ENCODE data around the gene FMNL1. TPM values are rescaled to one million over a fixed set of nuclear protein-coding genes. Genes with fewer than 3 reads are reported as not detected.
A peak's percentile ranks its signal among the peaks of the same experiment; 100 is the strongest.
"Not testable (repeated sequence)": the region's sequence is repeated elsewhere in the genome, so short reads cannot be mapped to it uniquely, and the experiment has no call there.

Gene FMNL1
- total RNA-seq, 4 donors from 2014 or later: 9.3 to 45.4 (median 15.8) TPM

DNA sequence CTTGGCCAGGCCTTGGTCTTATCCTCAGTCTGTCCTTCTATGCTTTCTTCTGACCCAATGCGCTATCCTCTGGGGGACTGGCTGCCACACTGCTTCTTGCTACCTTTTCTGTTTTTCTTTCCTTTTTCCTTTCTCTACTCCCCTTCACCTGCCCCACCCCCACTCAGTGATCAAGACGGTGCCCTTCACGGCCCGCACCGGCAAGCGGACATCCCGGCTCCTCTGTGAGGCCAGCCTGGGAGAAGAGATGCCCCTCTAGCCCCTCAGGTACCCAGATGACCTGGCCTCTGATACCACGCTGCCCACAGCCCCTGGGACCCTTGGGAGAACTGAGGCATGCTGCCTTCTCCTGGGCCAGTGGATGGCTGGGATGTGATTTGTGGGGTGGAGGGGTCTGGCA is 24.7 kb downstream of the FMNL1 start:
- DNase-seq: no peak
- TF ChIP-seq, protein P1, sequence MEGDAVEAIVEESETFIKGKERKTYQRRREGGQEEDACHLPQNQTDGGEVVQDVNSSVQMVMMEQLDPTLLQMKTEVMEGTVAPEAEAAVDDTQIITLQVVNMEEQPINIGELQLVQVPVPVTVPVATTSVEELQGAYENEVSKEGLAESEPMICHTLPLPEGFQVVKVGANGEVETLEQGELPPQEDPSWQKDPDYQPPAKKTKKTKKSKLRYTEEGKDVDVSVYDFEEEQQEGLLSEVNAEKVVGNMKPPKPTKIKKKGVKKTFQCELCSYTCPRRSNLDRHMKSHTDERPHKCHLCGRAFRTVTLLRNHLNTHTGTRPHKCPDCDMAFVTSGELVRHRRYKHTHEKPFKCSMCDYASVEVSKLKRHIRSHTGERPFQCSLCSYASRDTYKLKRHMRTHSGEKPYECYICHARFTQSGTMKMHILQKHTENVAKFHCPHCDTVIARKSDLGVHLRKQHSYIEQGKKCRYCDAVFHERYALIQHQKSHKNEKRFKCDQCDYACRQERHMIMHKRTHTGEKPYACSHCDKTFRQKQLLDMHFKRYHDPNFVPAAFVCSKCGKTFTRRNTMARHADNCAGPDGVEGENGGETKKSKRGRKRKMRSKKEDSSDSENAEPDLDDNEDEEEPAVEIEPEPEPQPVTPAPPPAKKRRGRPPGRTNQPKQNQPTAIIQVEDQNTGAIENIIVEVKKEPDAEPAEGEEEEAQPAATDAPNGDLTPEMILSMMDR (IDR thresholded peaks at IDR 0.05): no peak
- TF ChIP-seq POLR2A (IDR thresholded peaks at IDR 0.05): no peak
- no peak overlapping the region for H3K4me3 ChIP-seq
- H3K27ac ChIP-seq: peak overlapping the region in 1 of 4 donors; percentile 89
- no peaks in the 10 kb centered on the region for H3K36me3 ChIP-seq
- peaks cover 0 to 4% of the 10 kb centered on the region in 2 donors for H3K27me3 ChIP-seq
- peaks cover 0 to 38% (median 8%) of the 10 kb centered on the region in 4 donors for H3K4me1 ChIP-seq
- H3K9me3 ChIP-seq: no peaks in the 10 kb centered on the region

DNA sequence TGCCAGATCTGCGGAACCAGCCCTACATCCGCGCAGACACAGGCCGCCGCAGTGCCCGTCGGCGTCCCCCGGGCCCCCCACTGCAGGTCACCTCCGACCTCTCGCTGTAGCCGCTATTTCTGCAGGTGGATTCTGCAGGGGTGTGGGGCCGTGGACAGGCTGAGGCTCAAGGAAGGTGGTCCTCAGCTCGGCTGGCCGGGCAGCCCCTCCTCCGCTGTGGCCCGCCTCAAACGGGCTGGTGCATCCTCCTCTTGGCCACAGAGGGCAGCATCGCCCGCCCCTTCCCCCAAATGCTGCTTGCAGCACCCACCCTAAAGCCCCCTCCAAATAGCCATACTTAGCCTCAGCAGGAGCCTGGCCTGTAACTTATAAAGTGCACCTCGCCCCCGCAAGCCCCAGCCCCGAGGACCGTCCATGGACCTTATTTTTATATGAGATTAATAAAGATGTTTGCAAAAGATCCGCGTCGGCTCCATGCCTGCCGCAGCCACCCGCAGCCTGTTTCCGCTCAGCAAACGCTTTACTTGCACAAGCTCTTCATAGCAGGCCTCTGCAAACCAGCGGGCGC is 25.3 kb downstream of the FMNL1 start:
- Histone ChIP-seq H3K9me3 (no peaks in the 10 kb centered on the region), H3K36me3 (no peaks in the 10 kb centered on the region), H3K27ac (peak overlapping the region; percentile 86 to 96 (median 88)), H3K4me3 (peak overlapping the region; percentile 57 to 83 (median 70)), H3K27me3 (no peaks in the 10 kb centered on the region), H3K4me1 (peaks cover 0 to 36% (median 8%) of the 10 kb centered on the region in 4 donors)
- TF ChIP-seq, protein P1 (IDR thresholded peaks at IDR 0.05): peak; percentile 25 to 48 (median 32)
- no peak for TF ChIP-seq POLR2A (IDR thresholded peaks at IDR 0.05)
- DNase-seq: peak; percentile 58 to 69 (median 59)

DNA sequence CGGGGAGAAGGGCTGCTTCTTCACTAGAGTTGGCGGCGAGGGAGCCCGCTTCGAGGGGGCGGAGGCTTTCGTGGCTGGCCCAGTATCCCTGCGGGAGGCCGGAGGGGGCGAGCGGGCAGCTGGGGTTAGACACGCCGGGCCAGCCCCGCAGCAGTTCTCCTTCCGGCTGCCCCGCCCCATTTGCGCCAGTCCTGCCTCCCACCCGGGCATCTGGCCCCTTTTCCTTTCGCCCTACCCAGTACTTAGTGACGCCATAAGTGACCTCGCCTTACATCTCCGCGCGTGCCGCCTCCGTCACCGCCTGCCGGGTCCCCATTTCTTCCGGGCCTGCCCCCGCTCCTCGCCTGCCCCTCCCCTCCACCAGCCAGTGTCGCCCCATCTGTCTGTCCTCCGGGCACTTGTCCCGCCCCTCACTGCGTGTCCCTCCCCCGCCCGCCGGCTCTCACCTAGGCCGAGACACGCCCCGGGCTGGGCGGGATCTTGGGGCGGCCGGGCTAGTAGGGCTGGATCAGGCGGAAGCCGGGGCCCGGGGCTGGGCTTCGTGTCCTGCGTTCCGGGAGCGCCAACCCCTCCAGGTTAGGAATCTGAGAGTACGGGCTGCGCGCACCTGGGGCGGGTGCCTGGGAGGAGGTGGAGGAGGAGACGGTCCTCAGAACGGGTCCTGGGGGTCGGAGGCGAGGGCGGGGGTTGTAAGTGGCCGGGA is 25.9 kb downstream of the FMNL1 start:
- H3K4me1 ChIP-seq: peaks cover 0 to 36% (median 8%) of the 10 kb centered on the region in 4 donors
- TF ChIP-seq POLR2A (IDR thresholded peaks at IDR 0.05): peak; percentile 88 to 92
- TF ChIP-seq, protein P1 (IDR thresholded peaks at IDR 0.05): no peak
- H3K27me3 ChIP-seq: no peaks in the 10 kb centered on the region
- no peaks in the 10 kb centered on the region for H3K9me3 ChIP-seq
- H3K4me3 ChIP-seq: peak overlapping the region; percentile 57 to 83 (median 70)
- no peaks in the 10 kb centered on the region for H3K36me3 ChIP-seq
- H3K27ac ChIP-seq: peak overlapping the region; percentile 86 to 96 (median 88)
- peak; percentile 99 to 100 (median 99) for DNase-seq

DNA sequence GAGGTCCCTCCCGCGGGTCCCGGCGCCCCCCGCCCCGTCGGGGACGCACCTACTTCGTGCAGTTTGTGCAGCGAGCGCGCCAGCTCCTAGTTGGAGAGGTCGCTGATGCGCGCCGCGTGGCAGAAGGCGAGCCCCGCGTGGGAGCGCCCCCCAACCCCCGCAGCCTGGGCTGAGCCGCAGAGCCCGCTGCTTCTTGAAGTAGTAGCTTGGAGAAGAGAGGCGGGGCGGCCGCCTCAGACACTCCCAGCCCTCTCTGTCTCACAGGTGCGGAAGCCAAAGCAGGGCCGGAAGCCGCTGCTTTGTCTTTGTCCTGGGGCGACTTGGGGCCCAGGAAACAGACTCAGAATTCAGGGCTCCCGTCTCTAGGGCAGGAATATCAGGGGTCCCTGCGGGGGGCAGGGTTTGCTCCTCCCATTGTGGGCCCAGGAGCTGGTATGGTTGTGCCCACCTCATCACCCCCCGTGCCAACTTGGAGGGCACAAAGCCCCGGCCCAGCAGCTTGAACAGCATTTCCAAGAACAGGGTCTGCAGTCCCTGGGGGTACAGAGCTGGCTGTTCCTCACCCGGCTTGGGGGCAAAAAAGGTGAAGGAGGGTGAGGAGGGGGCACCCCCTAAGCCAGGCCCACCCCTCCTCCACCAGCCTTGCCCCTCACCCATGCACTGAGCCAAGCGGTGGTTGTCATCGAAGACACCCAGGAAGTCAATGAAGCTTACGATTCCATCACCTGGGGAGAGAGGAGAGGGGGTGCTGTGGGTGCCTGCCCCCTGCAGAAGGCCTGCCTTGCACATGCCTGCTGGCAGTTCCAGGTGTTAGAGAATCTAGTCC is 26.7 kb downstream of the FMNL1 start:
- H3K4me3 ChIP-seq: peak overlapping the region; percentile 57 to 83 (median 70)
- peak overlapping the region; percentile 86 to 96 (median 88) for H3K27ac ChIP-seq
- H3K36me3 ChIP-seq: no peaks in the 10 kb centered on the region
- TF ChIP-seq POLR2A (IDR thresholded peaks at IDR 0.05): peak in 1 of 2 donors; percentile 49
- TF ChIP-seq, protein P1 (IDR thresholded peaks at IDR 0.05): no peak
- H3K27me3 ChIP-seq: no peaks in the 10 kb centered on the region
- H3K9me3 ChIP-seq: no peaks in the 10 kb centered on the region
- peak; percentile 82 to 94 (median 86) for DNase-seq
- H3K4me1 ChIP-seq: peaks cover 0 to 36% (median 8%) of the 10 kb centered on the region in 4 donors

DNA sequence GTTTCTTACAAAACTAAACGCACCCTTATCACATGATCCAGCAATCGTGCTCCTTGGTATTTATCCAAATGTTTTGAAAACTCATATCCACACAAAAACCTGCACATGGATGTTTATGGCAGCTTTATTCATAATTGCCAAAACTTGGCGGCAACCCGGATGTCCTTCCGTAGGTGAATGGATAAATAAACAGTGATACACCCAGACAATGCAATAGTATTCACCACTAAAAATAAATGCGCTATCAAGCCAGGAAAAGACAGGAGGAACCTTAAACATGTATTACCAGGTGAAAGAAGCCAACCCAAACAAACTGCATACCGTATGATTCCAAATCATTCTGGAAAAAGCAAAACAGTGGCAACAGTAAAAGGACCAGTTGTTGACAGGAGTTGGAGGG is 30.2 kb downstream of the FMNL1 start:
- Histone ChIP-seq H3K27ac (peak overlapping the region in 3 of 4 donors; percentile 3 to 49 (median 31)), H3K4me3 (no peak overlapping the region), H3K36me3 (no peaks in the 10 kb centered on the region), H3K4me1 (peaks cover 0 to 20% (median 8%) of the 10 kb centered on the region in 4 donors), H3K27me3 (no peaks in the 10 kb centered on the region), H3K9me3 (no peaks in the 10 kb centered on the region)
- DNase-seq: no peak
- no peak for TF ChIP-seq POLR2A (IDR thresholded peaks at IDR 0.05)
- TF ChIP-seq, protein P1 (IDR thresholded peaks at IDR 0.05): no peak

DNA sequence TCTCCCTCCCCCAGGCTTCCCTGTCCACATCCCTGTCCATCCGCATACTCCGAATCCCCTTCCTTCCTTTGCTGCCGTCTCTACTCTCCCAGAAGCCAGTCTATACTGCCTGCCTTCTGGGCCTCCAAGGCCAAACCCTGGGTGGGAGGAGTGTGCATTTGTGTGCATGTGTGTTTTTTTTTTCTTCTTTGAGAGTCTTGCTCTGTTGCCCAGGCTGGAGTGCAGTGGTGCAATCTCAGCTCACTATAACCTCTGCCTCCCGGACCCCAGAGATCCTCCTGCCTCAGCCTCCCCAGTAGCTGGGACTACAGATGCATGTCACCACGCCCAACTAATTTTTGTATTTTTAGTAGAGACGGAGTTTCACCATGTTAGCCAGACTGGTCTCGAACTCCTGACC is 31.6 kb downstream of the FMNL1 start:
- DNase-seq, H3K36me3 ChIP-seq, H3K27me3 ChIP-seq, H3K4me3 ChIP-seq, H3K9me3 ChIP-seq: not testable (repeated sequence)
- H3K4me1 ChIP-seq: peaks cover 0 to 14% (median 7%) of the 10 kb centered on the region in 4 donors
- peak overlapping the region in 3 of 4 donors; percentile 31 to 46 (median 46) for H3K27ac ChIP-seq
